GM12878 (cell line): Measurements from ENCODE around the gene URAD. TPM values are rescaled to one million over a fixed set of nuclear protein-coding genes. Genes with fewer than 3 reads are reported as not detected.

ENCODE experiments used
- ATAC-seq: fragments of 200-7000 bp; cut with Tn5 transposase; 3 replicates; pipeline ENCODE4 v1.9.1; 2020; ENCODE audit warnings: mild to moderate bottlenecking, moderate library complexity
- BruUV-seq: library from RNA; stranded (reverse); fragments of 400-500 nt; replicated peaks from 2 replicates; lab custom pipeline; 2021; lab: Mats Ljungman, UMichigan
- CTCF ChIA-PET: fragments of 300-600 bp; sonication (Branson Sonifier 250); formaldehyde crosslinking; extraction: SDS; loops from one replicate; lab custom pipeline; 2021; ENCODE audit warnings: inconsistent platforms; lab: Yijun Ruan, JAX
- POLR2A ChIA-PET: fragments of 350-600 bp; formaldehyde crosslinking; extraction: SDS; loops from one replicate; lab custom pipeline; 2021; ENCODE audit warnings: inconsistent platforms; lab: Charles Lee
- RAD21 ChIA-PET: fragments of 300-600 bp; sonication (Branson Sonifier 250); formaldehyde crosslinking; loops from one replicate; lab custom pipeline; 2023; ENCODE audit warnings: antibody characterized with exemption; ENCODE audit not compliant: unreplicated experiment; lab: Charles Lee
- SMC1A ChIA-PET: fragments of 300-600 bp; sonication (Branson Sonifier 250); formaldehyde crosslinking; loops from one replicate; lab custom pipeline; 2023; ENCODE audit not compliant: unreplicated experiment, uncharacterized antibody; lab: Charles Lee
- DNase-seq: peaks from one replicate; pipeline ENCODE4 v3.0.0-alpha.2; 2011; ENCODE audit warnings: low read depth, low spot score
- FAIRE-seq: peaks from 3 replicates; lab custom pipeline; 2011; peaks lifted over from hg19 to GRCh38; lab: Jason Lieb, UNC
- H2AFZ ChIP-seq: 2 replicates; pipeline ENCODE4 v1.6.0; 2011; ENCODE audit warnings: low read depth, low read length, control low read depth; ENCODE audit not compliant: control insufficient read depth
- H3K27ac ChIP-seq: 2 replicates; pipeline ENCODE4 v1.5.1; 2011; ENCODE audit warnings: control low read depth; ENCODE audit not compliant: control insufficient read depth, insufficient read depth
- H3K27me3 ChIP-seq, 2 experiments: replicated peaks in 1 of 2; 2 replicates each; pipeline versions ENCODE4 v1.6.0 to v1.6.1; 2011; ENCODE audit warnings: low read length in 1 of 2; ENCODE audit not compliant: control insufficient read depth in 2 of 2, insufficient read depth in 2 of 2
- H3K36me3 ChIP-seq, 2 experiments: 2 replicates each; pipeline ENCODE4 v1.5.1; 2011; ENCODE audit warnings: low read length in 1 of 2; ENCODE audit not compliant: control insufficient read depth in 2 of 2, insufficient read depth in 2 of 2
- H3K4me1 ChIP-seq: 2 replicates; pipeline ENCODE4 v1.6.1; 2011; ENCODE audit warnings: mild to moderate bottlenecking, low read length, moderate library complexity, mixed read lengths; ENCODE audit not compliant: control insufficient read depth, insufficient read depth
- H3K4me2 ChIP-seq: 2 replicates; pipeline ENCODE4 v1.6.0; 2011; ENCODE audit warnings: control low read depth; ENCODE audit not compliant: control insufficient read depth, insufficient read depth
- H3K4me3 ChIP-seq: fragments of 200-600 bp; sonication (generic); 2 replicates; pipeline ENCODE4 v1.5.1; 2016
- H3K79me2 ChIP-seq: 2 replicates; pipeline ENCODE4 v1.6.0; 2011; ENCODE audit warnings: low read length; ENCODE audit not compliant: control insufficient read depth, insufficient read depth
- H3K9ac ChIP-seq: 2 replicates; pipeline ENCODE4 v1.8.0; 2011; ENCODE audit warnings: low read length, control low read depth, mixed read lengths; ENCODE audit not compliant: control insufficient read depth, insufficient read depth
- H3K9me3 ChIP-seq: replicated peaks from 3 replicates; pipeline ENCODE4 v1.5.1; 2011; ENCODE audit warnings: mild to moderate bottlenecking, low read length; ENCODE audit not compliant: control insufficient read depth, insufficient read depth
- H4K20me1 ChIP-seq: 2 replicates; pipeline ENCODE4 v1.6.0; 2011; ENCODE audit not compliant: control insufficient read depth, insufficient read depth
- BMI1 ChIP-seq: fragments of 450-650 bp; IDR thresholded peaks from 2 replicates; pipeline ENCODE4 v1.6.1; 2016; ENCODE audit warnings: mild to moderate bottlenecking, moderate library complexity, borderline replicate concordance
- CBX3 ChIP-seq: fragments of 200-600 bp; sonication (generic); IDR thresholded peaks from 2 replicates; pipeline ENCODE4 v1.6.1; 2016; ENCODE audit warnings: low read depth, borderline replicate concordance
- CHD1 ChIP-seq: IDR thresholded peaks from 2 replicates; pipeline ENCODE4 v1.6.1; 2012; ENCODE audit warnings: low read depth, low read length, improper control_type of control experiment
- CTCF ChIP-seq, 3 experiments: IDR thresholded peaks in 2 of 3; conservative IDR thresholded peaks in 1 of 3; 2 replicates each; pipeline ENCODE4 v1.5.1; 2011; ENCODE audit warnings: low read depth in 3 of 3, low read length in 3 of 3, mild to moderate bottlenecking in 3 of 3, control low read depth in 2 of 3, moderate library complexity in 2 of 3, inconsistent platforms in 1 of 3, mixed read lengths in 1 of 3; ENCODE audit not compliant: control insufficient read depth in 2 of 3, insufficient read depth in 1 of 3; ENCODE audit errors: extremely low read depth in 1 of 3
- DPF2 ChIP-seq: fragments of 450-650 bp; IDR thresholded peaks from 2 replicates; pipeline ENCODE4 v1.6.1; 2017; ENCODE audit warnings: mild to moderate bottlenecking
- E2F8 ChIP-seq: fragments of 450-650 bp; IDR thresholded peaks from 2 replicates; pipeline ENCODE4 v1.6.1; 2018; ENCODE audit warnings: mild to moderate bottlenecking, low read depth, moderate library complexity; ENCODE audit not compliant: partially characterized antibody
- FOS ChIP-seq: IDR thresholded peaks from 3 replicates; pipeline ENCODE4 v1.6.1; 2011; ENCODE audit warnings: borderline replicate concordance; ENCODE audit not compliant: insufficient read length; ENCODE audit errors: extremely low read depth
- FOXM1 ChIP-seq: IDR thresholded peaks from 2 replicates; pipeline ENCODE4 v1.6.1; 2012; ENCODE audit warnings: low read depth, mild to moderate bottlenecking, inconsistent platforms, low read length, moderate library complexity
- JUNB ChIP-seq: IDR thresholded peaks from 2 replicates; pipeline ENCODE4 v1.6.1; 2016; ENCODE audit warnings: antibody characterized with exemption, mild to moderate bottlenecking
- MTA2 ChIP-seq: fragments of 450-650 bp; IDR thresholded peaks from 2 replicates; pipeline ENCODE4 v1.6.1; 2016; ENCODE audit warnings: low read depth, mild to moderate bottlenecking, moderate library complexity
- MXI1 ChIP-seq: fragments of 150-350 bp; IDR thresholded peaks from 2 replicates; pipeline ENCODE4 v1.6.1; 2011; ENCODE audit warnings: low read depth, mild to moderate bottlenecking, inconsistent platforms, low read length, improper control_type of control experiment
- NFXL1 ChIP-seq: fragments of 450-650 bp; IDR thresholded peaks from 2 replicates; pipeline ENCODE4 v1.6.1; 2017; ENCODE audit warnings: antibody characterized with exemption, mild to moderate bottlenecking, borderline replicate concordance
- RB1 ChIP-seq: fragments of 450-650 bp; formaldehyde crosslinking; IDR thresholded peaks from 2 replicates; pipeline ENCODE4 v1.6.1; 2017; ENCODE audit warnings: mild to moderate bottlenecking, borderline replicate concordance
- RELB ChIP-seq: fragments of 450-650 bp; IDR thresholded peaks from 2 replicates; pipeline ENCODE4 v1.6.1; 2017; ENCODE audit warnings: low read depth, mild to moderate bottlenecking, moderate library complexity
- RFX5 ChIP-seq: IDR thresholded peaks from 2 replicates; pipeline ENCODE4 v1.6.1; 2011; ENCODE audit warnings: low read depth, low read length, improper control_type of control experiment
- TARDBP ChIP-seq: IDR thresholded peaks from 2 replicates; pipeline ENCODE4 v1.6.1; 2016; ENCODE audit warnings: borderline replicate concordance
- ZNF24 ChIP-seq: fragments of 450-650 bp; IDR thresholded peaks from 2 replicates; pipeline ENCODE4 v1.6.1; 2017; ENCODE audit warnings: antibody characterized with exemption, mild to moderate bottlenecking
- in situ Hi-C: fragments of 300-500 bp; cut with MboI; formaldehyde crosslinking; loops from 9 replicates; pipeline ENCODE4 v1.14.3; 2018; ENCODE audit warnings: mixed read lengths
- intact Hi-C: fragments of 100-400 bp; cut with micrococcal nuclease; formaldehyde crosslinking; loops from one replicate; pipeline ENCODE4 v1.14.2; 2022; ENCODE audit not compliant: unreplicated experiment
- polyA plus RNA-seq, 11 experiments: library from polyadenylated mRNA; depleted of rRNA in 4 of 11; unstranded in 6 of 11; stranded (reverse) in 5 of 11; fragments of >200 nt; fragmentation: Nextera tagmentation in 4 of 11; fragmentation: Illumina TruSeq in 1 of 11; extraction: Ambion mirVana in 4 of 11; extraction: Trizol in 1 of 11; gene quantifications; 1 replicate in 1 of 11; 2 replicates in 10 of 11; pipeline versions ENCODE4 v1.2.1 to v1.2.3, GENCODE V29; 2011 to 2016; ENCODE audit warnings: inconsistent platforms in 2 of 11, missing spikeins in 2 of 11, low read depth in 1 of 11
- total RNA-seq, 4 experiments: library from RNA; depleted of rRNA in 3 of 4; stranded (reverse); fragments of >200 nt in 3 of 4; fragmentation: Illumina TruSeq in 1 of 4; extraction: Trizol in 1 of 4; gene quantifications; 2 replicates each; pipeline versions ENCODE4 v1.2.1 to v1.2.3, GENCODE V29; 2013 to 2021

URAD gene
- total and polyA plus RNA-seq, 10 of the 15 experiments (the other 5 are each of a cell fraction or from before 2014, with no cell fraction given) = not detected

GRCh38 chr13:28012896-28013295 lies 24.4 kb upstream of the URAD start:
- ChIA-PET RAD21 (interaction anchor here (0.5 to 2.5 kb wide), 7 partner anchors 13 to 193 kb away, joined by 3 to 7 read pairs (median 4); no protein-coding TSS in a partner anchor), CTCF (interaction anchor here (0.6 to 1.9 kb wide), 6 partner anchors 15 to 186 kb away, joined by 3 to 7 read pairs (median 4); no protein-coding TSS in a partner anchor), POLR2A (interaction anchor here (0.8 kb wide), 1 partner anchor 36 kb away, joined by 3 read pairs; no protein-coding TSS in a partner anchor), SMC1A (interaction anchor here (0.7 to 2.6 kb wide), 9 partner anchors 12 to 127 kb away, joined by 3 to 9 read pairs (median 4); no protein-coding TSS in a partner anchor)
- intact Hi-C loops (no loop called here), in situ Hi-C loops (no loop called here)
- H3K27ac ChIP-seq = no peak overlapping the region
- no peaks in the 10 kb centered on the region for H3K9me3 ChIP-seq
- no peaks in the 10 kb centered on the region for H4K20me1 ChIP-seq
- H3K4me1 ChIP-seq = peaks cover 10% of the 10 kb centered on the region
- peak; percentile 73 for FAIRE-seq
- H3K36me3 ChIP-seq = no peaks in the 10 kb centered on the region
- no peak overlapping the region for H3K4me3 ChIP-seq
- ATAC-seq = peak; percentile 93
- no peaks in the 10 kb centered on the region for H3K27me3 ChIP-seq
- no peak overlapping the region for H3K9ac ChIP-seq
- peak; percentile 74 for DNase-seq
- H2AFZ ChIP-seq = no peak overlapping the region; the same call in 1 of the 2 replicates
- no peaks in the 10 kb centered on the region for H3K79me2 ChIP-seq
- BruUV-seq = no TSS peak
- H3K4me2 ChIP-seq = peak overlapping the region; percentile 62
- peak; percentile 72 for TF ChIP-seq RELB
- TF ChIP-seq FOXM1 = peak; percentile 60; the same call in 1 of the 2 replicates
- TF ChIP-seq JUNB = peak; percentile 67
- TF ChIP-seq CHD1 = no peak
- TF ChIP-seq MTA2 = no peak
- TF ChIP-seq E2F8 = no peak
- no peak for TF ChIP-seq CTCF (IDR thresholded peaks at IDR 0.05 in 2 of 3, conservative IDR thresholded peaks at IDR 0.05 in 1 of 3; ENCODE audit: control insufficient read depth in 2 of 3, extremely low read depth in 1 of 3, insufficient read depth in 1 of 3, low read depth in 3 of 3, low read length in 3 of 3)
- no peak for TF ChIP-seq RB1
- no peak for TF ChIP-seq RFX5
- TF ChIP-seq CBX3 = no peak
- no peak for TF ChIP-seq TARDBP
- TF ChIP-seq NFXL1 = no peak
- no peak for TF ChIP-seq DPF2
- TF ChIP-seq FOS = no peak
- no peak for TF ChIP-seq BMI1
- TF ChIP-seq MXI1 = no peak
- TF ChIP-seq ZNF24 = no peak
